Loucy (cell line): ENCODE results near the gene HDLBP.

ENCODE experiments used
- EZH2phosphoT487 ChIP-seq: fragments of 200-600 bp; IDR thresholded peaks from 2 replicates; pipeline ENCODE4 v1.6.1; 2018; ENCODE audit warnings: antibody characterized with exemption, mild to moderate bottlenecking, moderate library complexity, borderline replicate concordance
- TF ChIP-seq, protein P1 (sequence below): fragments of 200-600 bp; sonication (generic); conservative IDR thresholded peaks from 2 replicates; pipeline ENCODE4 v1.5.1; 2014; ENCODE audit warnings: mild to moderate bottlenecking, antibody characterized with exemption, low read length

DNA sequence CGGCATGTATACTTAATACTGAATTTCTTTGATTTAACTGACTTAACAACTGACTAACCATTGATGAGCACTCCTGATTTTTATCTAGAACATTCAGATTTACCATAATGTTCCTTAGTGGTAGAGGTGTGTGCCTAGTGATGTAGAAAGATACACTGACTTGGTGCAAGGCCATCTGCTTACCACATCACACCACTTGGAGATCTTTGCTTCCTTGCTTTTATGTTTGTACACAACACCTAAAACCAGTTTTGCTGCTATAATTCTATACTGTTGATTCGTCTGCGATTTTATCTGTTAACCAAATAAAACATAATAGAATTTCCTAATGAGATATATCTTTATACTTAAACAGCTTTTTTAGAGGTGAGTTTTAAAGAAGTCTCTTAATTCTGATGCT, 36.8 kb upstream of the HDLBP start:
- TF ChIP-seq, protein P1, sequence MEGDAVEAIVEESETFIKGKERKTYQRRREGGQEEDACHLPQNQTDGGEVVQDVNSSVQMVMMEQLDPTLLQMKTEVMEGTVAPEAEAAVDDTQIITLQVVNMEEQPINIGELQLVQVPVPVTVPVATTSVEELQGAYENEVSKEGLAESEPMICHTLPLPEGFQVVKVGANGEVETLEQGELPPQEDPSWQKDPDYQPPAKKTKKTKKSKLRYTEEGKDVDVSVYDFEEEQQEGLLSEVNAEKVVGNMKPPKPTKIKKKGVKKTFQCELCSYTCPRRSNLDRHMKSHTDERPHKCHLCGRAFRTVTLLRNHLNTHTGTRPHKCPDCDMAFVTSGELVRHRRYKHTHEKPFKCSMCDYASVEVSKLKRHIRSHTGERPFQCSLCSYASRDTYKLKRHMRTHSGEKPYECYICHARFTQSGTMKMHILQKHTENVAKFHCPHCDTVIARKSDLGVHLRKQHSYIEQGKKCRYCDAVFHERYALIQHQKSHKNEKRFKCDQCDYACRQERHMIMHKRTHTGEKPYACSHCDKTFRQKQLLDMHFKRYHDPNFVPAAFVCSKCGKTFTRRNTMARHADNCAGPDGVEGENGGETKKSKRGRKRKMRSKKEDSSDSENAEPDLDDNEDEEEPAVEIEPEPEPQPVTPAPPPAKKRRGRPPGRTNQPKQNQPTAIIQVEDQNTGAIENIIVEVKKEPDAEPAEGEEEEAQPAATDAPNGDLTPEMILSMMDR = no peak
- TF ChIP-seq EZH2phosphoT487 = no peak
